GM23248 (cell line): ENCODE data around the gene GPR33. TPM values are rescaled to one million over a fixed set of nuclear protein-coding genes. Genes with fewer than 3 reads are reported as not detected.

ENCODE experiments used
- DNase-seq: peaks from one replicate; pipeline ENCODE4 v3.0.0-alpha.2; 2015
- H2AFZ ChIP-seq: fragments of 200-600 bp; sonication (generic); 2 replicates; pipeline ENCODE4 v1.6.1; 2016; ENCODE audit warnings: antibody characterized with exemption
- H3F3A ChIP-seq: fragments of 200-600 bp; sonication (generic); 2 replicates; pipeline ENCODE4 v1.6.1; 2016; ENCODE audit warnings: mild to moderate bottlenecking, antibody characterized with exemption, mixed run types; ENCODE audit not compliant: insufficient read depth
- H3K27ac ChIP-seq: fragments of 200-600 bp; sonication (generic); 2 replicates; pipeline ENCODE4 v1.5.1; 2016; ENCODE audit warnings: mild to moderate bottlenecking
- H3K27me3 ChIP-seq: fragments of 200-600 bp; sonication (generic); replicated peaks from 2 replicates; pipeline ENCODE4 v1.6.1; 2016; ENCODE audit warnings: mild to moderate bottlenecking; ENCODE audit not compliant: insufficient read depth
- H3K36me3 ChIP-seq: fragments of 200-600 bp; sonication (generic); 2 replicates; pipeline ENCODE4 v1.6.1; 2016; ENCODE audit warnings: low read depth, mild to moderate bottlenecking
- H3K4me1 ChIP-seq: fragments of 200-600 bp; sonication (generic); 2 replicates; pipeline ENCODE4 v1.6.1; 2016; ENCODE audit warnings: mild to moderate bottlenecking; ENCODE audit not compliant: insufficient read depth
- H3K4me2 ChIP-seq: fragments of 200-600 bp; sonication (generic); one replicate; pipeline ENCODE4 v1.6.1; 2016; ENCODE audit warnings: mild to moderate bottlenecking; ENCODE audit not compliant: unreplicated experiment
- H3K4me3 ChIP-seq: fragments of 200-600 bp; sonication (generic); 2 replicates; pipeline ENCODE4 v1.5.1; 2016; ENCODE audit warnings: mild to moderate bottlenecking
- H3K79me2 ChIP-seq: fragments of 200-600 bp; sonication (generic); 2 replicates; pipeline ENCODE4 v1.6.1; 2016; ENCODE audit warnings: mild to moderate bottlenecking; ENCODE audit not compliant: insufficient read depth
- H3K9ac ChIP-seq: fragments of 200-600 bp; sonication (generic); 2 replicates; pipeline ENCODE4 v1.6.1; 2016; ENCODE audit warnings: mild to moderate bottlenecking
- H3K9me2 ChIP-seq: fragments of 200-600 bp; sonication (generic); 2 replicates; pipeline ENCODE4 v1.6.1; 2016; ENCODE audit warnings: mixed run types, mild to moderate bottlenecking, moderate library complexity; ENCODE audit not compliant: insufficient read depth
- H3K9me3 ChIP-seq: fragments of 200-600 bp; sonication (generic); one replicate; pipeline ENCODE4 v1.6.1; 2017; ENCODE audit warnings: low read depth
- H4K20me1 ChIP-seq: fragments of 200-600 bp; sonication (generic); 2 replicates; pipeline ENCODE4 v1.6.0; 2016; ENCODE audit not compliant: insufficient read depth
- EZH2 ChIP-seq: fragments of 200-600 bp; sonication (generic); IDR thresholded peaks from 2 replicates; pipeline ENCODE4 v1.6.1; 2018; ENCODE audit warnings: antibody characterized with exemption, mild to moderate bottlenecking; ENCODE audit not compliant: insufficient read depth, poor library complexity, severe bottlenecking
- EZH2phosphoT487 ChIP-seq: fragments of 200-600 bp; sonication (generic); IDR thresholded peaks from 2 replicates; pipeline ENCODE4 v1.6.1; 2018; ENCODE audit warnings: antibody characterized with exemption, moderate library complexity, mild to moderate bottlenecking, low read depth; ENCODE audit not compliant: insufficient read depth
- WGBS, 2 experiments: methylation state at CpG; one replicate each; pipeline ENCODE4 v1.1.6; 2015 to 2017; ENCODE audit warnings: low lambda C conversion rate in 2 of 2, low coverage in 1 of 2; ENCODE audit errors: missing lambda C conversion rate in 2 of 2; 5-methylcytosine and 5-hydroxymethylcytosine counted together
- in situ Hi-C: fragments of 300-500 bp; cut with MboI; formaldehyde crosslinking; loops from 2 replicates; pipeline ENCODE4 v1.15.0; 2020
- polyA plus RNA-seq: library from polyadenylated mRNA; unstranded; fragments of >200 nt; fragmentation: Nextera tagmentation; extraction: Ambion mirVana; gene quantifications from 2 replicates; pipeline ENCODE4 v1.2.1, GENCODE V29; 2016
- total RNA-seq: library from RNA; depleted of rRNA; stranded (reverse); fragments of >200 nt; shearing (Covaris generic); gene quantifications from 2 replicates; pipeline ENCODE4 v1.2.3, GENCODE V29; 2014; rRNA removed

The GPR33 gene, protein sequence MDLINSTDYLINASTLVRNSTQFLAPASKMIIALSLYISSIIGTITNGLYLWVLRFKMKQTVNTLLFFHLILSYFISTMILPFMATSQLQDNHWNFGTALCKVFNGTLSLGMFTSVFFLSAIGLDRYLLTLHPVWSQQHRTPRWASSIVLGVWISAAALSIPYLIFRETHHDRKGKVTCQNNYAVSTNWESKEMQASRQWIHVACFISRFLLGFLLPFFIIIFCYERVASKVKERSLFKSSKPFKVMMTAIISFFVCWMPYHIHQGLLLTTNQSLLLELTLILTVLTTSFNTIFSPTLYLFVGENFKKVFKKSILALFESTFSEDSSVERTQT
- total RNA-seq = not detected in 2 replicates
- not detected in 2 replicates for polyA plus RNA-seq

DNA sequence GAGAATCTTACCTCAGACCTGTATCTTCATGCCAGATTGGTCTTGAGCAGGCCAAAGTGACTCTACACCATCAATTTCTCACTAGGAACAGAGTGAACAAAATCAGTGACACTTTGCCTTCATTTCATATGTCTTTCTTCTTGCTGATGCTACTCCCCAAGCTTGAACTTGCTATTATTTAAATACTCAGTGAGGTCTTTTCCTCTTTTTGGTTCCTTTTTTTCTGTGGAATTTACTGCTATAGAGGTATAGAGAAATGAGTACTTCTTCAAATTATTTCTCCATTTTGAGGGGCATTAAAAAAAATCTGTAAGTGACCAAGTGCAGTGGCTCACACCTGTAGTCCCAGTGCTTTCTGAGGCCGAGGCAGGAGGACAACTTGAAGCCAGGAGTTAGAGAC lies at the start of gene GPR33:
GPR33 (minus strand) TSS at position 154 of the 400 bp plus-strand sequence. CDS start 4,074 bp downstream, outside the sequence.
- no peaks in the 10 kb centered on the region for H3F3A ChIP-seq
- no peak within 1 kb of the TSS for H3K9ac ChIP-seq
- H3K27ac ChIP-seq = no peak within 1 kb of the TSS
- H3K9me3 ChIP-seq = no peaks in the 10 kb centered on the region
- H3K79me2 ChIP-seq = no peaks in the 10 kb centered on the region
- H3K27me3 ChIP-seq = no peaks in the 10 kb centered on the region
- H3K9me2 ChIP-seq = no peaks in the 10 kb centered on the region
- WGBS, 2 experiments = 13 to 16% methylated on average over 1 of the region's 1 CpG
- no peaks in the 10 kb centered on the region for H4K20me1 ChIP-seq
- H3K36me3 ChIP-seq = no peaks in the 10 kb centered on the region
- H3K4me3 ChIP-seq = no peak within 1 kb of the TSS
- no peak for DNase-seq
- TF ChIP-seq EZH2phosphoT487 (no peak), EZH2 (no peak)
- no peaks in the 10 kb centered on the region for H3K4me1 ChIP-seq
- H3K4me2 ChIP-seq = no peak within 1 kb of the TSS
- in situ Hi-C loops = no loop called here
- no peak within 1 kb of the TSS for H2AFZ ChIP-seq

DNA sequence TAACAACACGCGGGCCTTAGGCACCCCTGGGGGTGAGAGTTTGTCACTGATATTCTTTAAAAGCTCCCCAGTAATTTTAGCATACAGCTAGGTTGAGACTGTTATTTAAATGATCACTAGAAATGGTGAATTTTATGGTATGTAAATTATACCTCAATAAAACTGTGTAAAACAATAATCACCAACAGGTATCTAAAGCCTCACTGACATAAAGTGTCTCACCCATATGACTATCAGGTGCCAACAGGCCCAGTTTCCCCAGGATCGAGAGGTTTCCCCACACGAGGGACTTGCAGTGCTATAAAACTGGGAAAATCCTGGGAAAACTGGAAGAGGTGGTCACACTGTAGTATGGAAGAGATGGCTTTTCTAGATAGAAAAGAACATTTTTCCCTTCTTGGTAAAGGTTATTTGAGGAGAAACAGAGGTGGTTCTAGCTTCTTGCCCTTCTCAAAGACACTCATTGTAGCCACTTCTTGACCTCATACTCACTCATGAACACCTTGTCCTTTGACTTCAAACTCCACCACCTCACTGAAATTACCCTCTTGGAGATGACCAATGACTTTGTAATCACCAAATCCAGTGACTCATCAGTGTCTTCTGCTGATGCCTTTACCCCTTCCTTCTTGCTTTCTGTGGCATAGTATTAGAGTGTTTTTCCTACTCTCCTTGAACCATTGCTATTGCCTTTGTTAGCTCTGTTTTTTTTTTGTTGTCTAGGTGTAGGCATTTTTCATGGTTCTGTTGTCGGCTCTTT lies 48.5 kb upstream of the GPR33 start:
- DNase-seq = peak; percentile 37
- Histone ChIP-seq H3K4me1 (no peaks in the 10 kb centered on the region), H3K36me3 (no peaks in the 10 kb centered on the region), H3K9me2 (no peaks in the 10 kb centered on the region), H3K9me3 (no peaks in the 10 kb centered on the region), H3K27me3 (no peaks in the 10 kb centered on the region), H3K4me2 (no peak overlapping the region), H3K79me2 (no peaks in the 10 kb centered on the region), H3K9ac (no peak overlapping the region), H4K20me1 (no peaks in the 10 kb centered on the region), H3K27ac (no peak overlapping the region), H2AFZ (no peak overlapping the region), H3K4me3 (no peak overlapping the region), H3F3A (no peaks in the 10 kb centered on the region)
- WGBS, 2 experiments = 72 to 76% methylated on average over 5 of the region's 5 CpGs
- TF ChIP-seq EZH2phosphoT487 = no peak
- TF ChIP-seq EZH2 = no peak
- in situ Hi-C loops = no loop called here

DNA sequence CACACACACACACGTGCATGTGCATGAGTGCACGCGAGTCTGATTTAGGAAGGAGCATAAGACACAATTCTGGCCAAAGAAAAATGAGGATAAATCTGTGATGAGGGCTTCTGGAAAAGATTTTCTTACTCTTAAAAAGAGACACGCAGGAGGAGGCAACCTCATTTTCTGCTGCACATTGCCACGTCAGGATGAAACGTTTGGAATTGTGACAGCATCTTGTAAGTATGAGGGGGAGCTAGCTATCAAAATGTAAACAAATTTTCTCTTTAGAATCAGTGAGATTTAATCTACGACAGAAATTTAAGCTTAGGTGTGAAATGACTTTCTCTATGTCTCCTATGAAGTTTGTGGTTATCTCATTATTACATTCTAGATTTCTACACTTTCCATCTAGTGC lies 42.3 kb upstream of the GPR33 start:
- 27 to 40% methylated on average over 7 of the region's 7 CpGs for WGBS, 2 experiments
- TF ChIP-seq EZH2 (no peak), EZH2phosphoT487 (no peak)
- H3K27ac ChIP-seq = no peak overlapping the region
- in situ Hi-C loops = no loop called here
- no peaks in the 10 kb centered on the region for H3K9me3 ChIP-seq
- 0 out of 2 replicates have a peak overlapping the region, but pooled peaks have one; percentile 42 for H2AFZ ChIP-seq
- 0 out of 2 replicates have a peak overlapping the region, but pooled peaks have one; percentile 10 for H3K4me3 ChIP-seq
- H3K4me2 ChIP-seq = peak overlapping the region; percentile 8
- H3K27me3 ChIP-seq = no peaks in the 10 kb centered on the region
- no peak overlapping the region for H3K9ac ChIP-seq
- 0 out of 2 replicates have a peak, but pooled peaks cover 4% of the 10 kb centered on the region for H3F3A ChIP-seq
- H3K9me2 ChIP-seq = no peaks in the 10 kb centered on the region
- H3K36me3 ChIP-seq = no peaks in the 10 kb centered on the region
- 0 out of 2 replicates have a peak, but pooled peaks cover 12% of the 10 kb centered on the region for H3K4me1 ChIP-seq
- H4K20me1 ChIP-seq = no peaks in the 10 kb centered on the region
- peak; percentile 61 for DNase-seq
- H3K79me2 ChIP-seq = no peaks in the 10 kb centered on the region

DNA sequence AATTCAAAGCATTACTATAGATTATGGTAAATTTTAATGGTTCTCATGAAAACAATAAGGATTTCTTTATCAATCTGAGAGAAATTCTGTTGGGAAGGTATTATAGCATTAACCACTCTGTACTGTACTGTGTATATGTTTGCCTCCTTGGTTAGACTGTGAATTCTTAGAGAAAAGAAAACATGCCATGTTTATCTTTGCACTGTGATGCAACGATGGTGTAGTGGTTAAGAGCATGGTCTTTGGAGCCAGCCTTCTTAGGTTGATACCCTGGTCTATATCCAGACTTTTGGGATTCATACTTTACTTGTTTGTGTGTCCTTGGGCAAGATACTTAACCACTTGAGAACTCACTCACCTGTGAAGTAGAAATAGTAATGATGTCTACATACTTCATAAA lies 41.2 kb upstream of the GPR33 start:
- in situ Hi-C loops = no loop called here
- Histone ChIP-seq H4K20me1 (no peaks in the 10 kb centered on the region), H3K4me1 (0 out of 2 replicates have a peak, but pooled peaks cover 12% of the 10 kb centered on the region), H3K9ac (no peak overlapping the region), H3K9me3 (no peaks in the 10 kb centered on the region), H3K27ac (no peak overlapping the region), H3F3A (0 out of 2 replicates have a peak, but pooled peaks cover 4% of the 10 kb centered on the region), H3K79me2 (no peaks in the 10 kb centered on the region), H3K9me2 (no peaks in the 10 kb centered on the region), H3K27me3 (no peaks in the 10 kb centered on the region), H3K4me3 (no peak overlapping the region), H3K4me2 (no peak overlapping the region), H2AFZ (no peak overlapping the region), H3K36me3 (no peaks in the 10 kb centered on the region)
- no peak for DNase-seq
- no peak for TF ChIP-seq EZH2phosphoT487
- TF ChIP-seq EZH2 = no peak
- WGBS, 2 experiments = 43 to 91% methylated on average over 1 of the region's 1 CpG
